ENCODE measurements around the gene TOX3. TPM values are rescaled to one million over a fixed set of nuclear protein-coding genes. Genes with fewer than 3 reads are reported as not detected.
A peak's percentile ranks its signal among the peaks of the same experiment; 100 is the strongest.

The TOX3 gene
- total RNA-seq, 1 donor from 2014 or later = 84.8 TPM

DNA sequence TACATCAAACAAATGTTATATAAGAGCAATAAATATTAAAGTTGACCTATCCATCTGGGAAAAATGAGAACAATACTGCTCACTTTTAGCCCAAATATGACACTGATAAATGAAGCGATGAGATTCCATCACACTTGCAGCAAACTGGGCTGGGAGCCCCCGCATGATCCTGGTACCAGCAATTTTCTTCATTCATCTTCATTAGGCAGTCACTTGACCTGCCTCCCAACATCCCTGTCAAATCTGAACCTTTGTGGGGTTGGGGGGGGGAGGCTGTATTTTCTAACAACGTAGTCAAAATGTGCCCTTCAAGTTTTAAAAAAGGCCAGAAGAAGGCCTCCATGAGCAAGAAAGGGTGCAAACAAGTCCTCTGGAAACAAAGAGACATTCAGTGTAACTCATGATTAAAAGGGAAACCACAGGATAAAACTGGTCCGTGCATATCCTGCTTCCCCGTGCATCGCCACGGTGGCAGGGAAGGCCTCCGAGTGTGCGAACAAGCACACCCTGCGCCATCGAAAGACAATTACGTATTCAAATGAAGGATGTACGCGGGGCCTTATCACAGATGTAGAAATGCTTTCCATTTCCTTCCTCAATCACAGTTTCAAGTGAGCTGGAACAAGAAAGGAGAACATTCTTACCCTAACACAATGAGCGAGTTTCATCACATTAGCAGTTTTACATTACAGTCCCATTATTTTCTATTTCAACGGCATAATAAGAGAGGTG, 48.4 kb downstream of the TOX3 start:
- TF ChIP-seq, protein P1, sequence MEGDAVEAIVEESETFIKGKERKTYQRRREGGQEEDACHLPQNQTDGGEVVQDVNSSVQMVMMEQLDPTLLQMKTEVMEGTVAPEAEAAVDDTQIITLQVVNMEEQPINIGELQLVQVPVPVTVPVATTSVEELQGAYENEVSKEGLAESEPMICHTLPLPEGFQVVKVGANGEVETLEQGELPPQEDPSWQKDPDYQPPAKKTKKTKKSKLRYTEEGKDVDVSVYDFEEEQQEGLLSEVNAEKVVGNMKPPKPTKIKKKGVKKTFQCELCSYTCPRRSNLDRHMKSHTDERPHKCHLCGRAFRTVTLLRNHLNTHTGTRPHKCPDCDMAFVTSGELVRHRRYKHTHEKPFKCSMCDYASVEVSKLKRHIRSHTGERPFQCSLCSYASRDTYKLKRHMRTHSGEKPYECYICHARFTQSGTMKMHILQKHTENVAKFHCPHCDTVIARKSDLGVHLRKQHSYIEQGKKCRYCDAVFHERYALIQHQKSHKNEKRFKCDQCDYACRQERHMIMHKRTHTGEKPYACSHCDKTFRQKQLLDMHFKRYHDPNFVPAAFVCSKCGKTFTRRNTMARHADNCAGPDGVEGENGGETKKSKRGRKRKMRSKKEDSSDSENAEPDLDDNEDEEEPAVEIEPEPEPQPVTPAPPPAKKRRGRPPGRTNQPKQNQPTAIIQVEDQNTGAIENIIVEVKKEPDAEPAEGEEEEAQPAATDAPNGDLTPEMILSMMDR (IDR thresholded peaks at IDR 0.05; ENCODE audit: unreplicated experiment) = no peak
- no peaks in the 10 kb centered on the region for H3K36me3 Mint-ChIP-seq (ENCODE audit: insufficient read depth)
- H3K9me3 Mint-ChIP-seq (ENCODE audit: low read depth) = no peaks in the 10 kb centered on the region
- peak overlapping the region; percentile 26 for H3K27ac Mint-ChIP-seq
- H3K4me1 Mint-ChIP-seq (ENCODE audit: low read depth) = peaks cover 72% of the 10 kb centered on the region
- no peak for DNase-seq (ENCODE audit: low spot score, unreplicated experiment)
- no peak overlapping the region for H3K4me3 Mint-ChIP-seq (ENCODE audit: low read depth)
- H3K27me3 Mint-ChIP-seq = no peaks in the 10 kb centered on the region

DNA sequence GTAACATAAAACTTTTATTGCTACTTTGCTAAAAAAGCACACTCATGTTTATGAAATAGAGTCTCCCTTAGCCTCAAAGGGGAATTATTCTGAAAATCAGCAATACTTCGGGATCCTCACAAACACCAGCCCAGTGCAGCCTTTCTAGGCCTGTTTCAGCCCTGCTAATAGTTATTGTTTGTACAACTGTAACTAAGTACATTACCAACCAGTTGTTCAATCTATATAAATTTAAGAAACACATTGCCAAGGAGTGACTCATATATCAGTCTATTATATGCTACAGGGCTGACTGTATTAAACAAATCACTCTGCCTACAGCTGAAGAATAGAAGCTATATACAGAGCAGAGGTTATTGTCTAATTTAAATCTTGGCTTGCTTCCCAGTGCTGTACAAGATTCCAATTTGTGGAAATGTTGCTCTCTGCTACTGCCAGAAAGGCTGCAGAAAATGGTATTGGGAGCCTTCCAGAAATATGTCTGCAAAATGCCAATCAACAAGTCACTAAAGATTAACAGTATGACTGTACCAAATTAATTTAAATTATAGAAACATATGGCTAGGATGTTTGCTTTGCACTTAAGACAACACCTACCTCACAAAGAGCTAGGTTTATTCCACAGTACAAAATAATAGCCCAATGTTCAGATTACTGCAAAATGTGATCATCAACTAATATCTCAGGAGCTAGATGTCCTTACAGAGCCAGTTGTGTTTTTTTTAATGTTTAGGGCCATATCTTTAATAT, 49.7 kb downstream of the TOX3 start:
- Mint-ChIP-seq H3K4me3 (ENCODE audit: low read depth) (peak overlapping the region; percentile 39), H3K4me1 (ENCODE audit: low read depth) (peaks cover 81% of the 10 kb centered on the region), H3K36me3 (ENCODE audit: insufficient read depth) (peaks cover 3% of the 10 kb centered on the region), H3K9me3 (ENCODE audit: low read depth) (no peaks in the 10 kb centered on the region), H3K27ac (peak overlapping the region; percentile 75), H3K27me3 (no peaks in the 10 kb centered on the region)
- TF ChIP-seq, protein P1 (IDR thresholded peaks at IDR 0.05; ENCODE audit: unreplicated experiment) = no peak
- no peak for DNase-seq (ENCODE audit: low spot score, unreplicated experiment)

DNA sequence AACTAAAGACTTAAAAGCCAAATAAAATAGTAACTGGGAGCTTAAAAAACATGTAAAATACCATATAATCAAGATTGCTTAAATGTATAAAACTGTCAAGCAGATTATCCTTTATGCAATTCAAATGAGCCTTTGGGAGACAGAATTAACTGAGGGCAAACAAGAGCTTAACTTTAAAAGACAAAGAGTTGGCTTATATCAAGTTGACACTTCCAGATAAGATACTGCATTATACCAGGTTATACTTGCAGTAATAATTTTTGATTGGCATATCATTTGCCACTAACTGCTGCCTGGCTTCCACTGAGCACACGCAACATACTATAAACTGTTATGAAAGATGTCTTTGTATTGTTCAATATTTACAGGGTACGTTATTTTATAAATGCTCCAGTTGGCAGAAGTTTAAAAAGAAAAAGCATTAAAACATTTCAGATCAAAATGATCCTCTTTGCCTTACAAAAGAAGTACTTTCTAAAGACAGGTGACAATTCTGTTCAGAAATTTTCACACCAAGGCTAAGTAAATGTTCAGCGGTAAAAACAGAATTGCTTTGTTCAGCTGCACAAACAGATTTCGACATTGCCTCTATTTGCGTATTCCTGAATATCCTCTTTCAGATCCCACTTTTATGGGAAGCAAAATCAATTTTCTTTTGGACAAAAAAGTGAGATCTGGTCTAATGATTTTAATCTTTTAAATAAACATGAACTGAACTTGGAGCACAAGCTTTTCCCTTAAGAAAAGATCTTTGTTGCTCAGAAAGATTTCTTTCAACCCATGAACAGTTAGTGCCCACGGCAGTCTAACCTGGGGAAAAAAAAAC, 50.7 kb downstream of the TOX3 start:
- DNase-seq (ENCODE audit: low spot score, unreplicated experiment) = no peak
- peaks cover 5% of the 10 kb centered on the region for H3K36me3 Mint-ChIP-seq (ENCODE audit: insufficient read depth)
- H3K4me3 Mint-ChIP-seq (ENCODE audit: low read depth) = peak overlapping the region; percentile 5
- peaks cover 78% of the 10 kb centered on the region for H3K4me1 Mint-ChIP-seq (ENCODE audit: low read depth)
- H3K27ac Mint-ChIP-seq = peak overlapping the region; percentile 87
- TF ChIP-seq, protein P1 (IDR thresholded peaks at IDR 0.05; ENCODE audit: unreplicated experiment) = no peak
- H3K9me3 Mint-ChIP-seq (ENCODE audit: low read depth) = no peaks in the 10 kb centered on the region
- no peaks in the 10 kb centered on the region for H3K27me3 Mint-ChIP-seq

DNA sequence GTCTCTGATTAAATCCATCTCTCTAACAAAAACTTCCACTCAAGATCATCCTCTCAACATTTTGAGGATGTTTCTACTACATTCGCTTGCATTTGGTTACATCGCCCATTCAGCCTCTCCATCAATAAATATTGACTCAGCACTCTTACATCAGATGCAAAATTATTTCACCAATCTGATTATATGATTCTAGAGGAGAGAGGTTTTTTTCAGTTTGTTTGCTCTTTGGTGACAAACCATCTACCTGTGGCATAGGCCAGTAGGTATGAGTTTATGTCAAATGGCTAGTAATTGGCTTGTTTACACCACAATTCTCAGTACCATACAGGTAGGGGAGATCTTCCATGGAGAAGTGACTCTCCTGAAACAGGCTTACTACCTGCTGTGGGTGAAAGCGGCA, 52.3 kb downstream of the TOX3 start:
- H3K27ac Mint-ChIP-seq = no peak overlapping the region
- TF ChIP-seq, protein P1 (IDR thresholded peaks at IDR 0.05; ENCODE audit: unreplicated experiment) = no peak
- no peak overlapping the region for H3K4me3 Mint-ChIP-seq (ENCODE audit: low read depth)
- no peaks in the 10 kb centered on the region for H3K27me3 Mint-ChIP-seq
- H3K9me3 Mint-ChIP-seq (ENCODE audit: low read depth) = peaks cover 3% of the 10 kb centered on the region
- H3K36me3 Mint-ChIP-seq (ENCODE audit: insufficient read depth) = peaks cover 9% of the 10 kb centered on the region
- no peak for DNase-seq (ENCODE audit: low spot score, unreplicated experiment)
- peaks cover 75% of the 10 kb centered on the region for H3K4me1 Mint-ChIP-seq (ENCODE audit: low read depth)

DNA sequence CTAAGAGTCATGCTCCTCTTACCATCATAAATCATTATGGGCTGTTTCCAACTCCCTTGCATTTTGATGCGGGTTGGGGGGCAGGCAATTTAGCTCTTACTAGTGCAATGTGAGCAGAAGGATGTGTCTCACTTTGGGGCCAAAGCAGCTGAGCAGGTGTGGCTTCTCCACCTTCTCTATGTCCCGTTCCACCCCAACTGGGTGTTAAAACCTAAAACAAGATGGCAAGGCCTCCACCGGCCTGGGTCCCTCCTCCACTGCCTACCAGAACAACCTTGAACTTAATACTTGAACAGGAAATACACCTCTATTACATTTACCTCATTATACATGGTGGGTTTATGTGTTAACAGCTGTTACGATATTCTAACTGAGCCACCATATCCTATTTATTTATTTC, 52.8 kb downstream of the TOX3 start:
- Mint-ChIP-seq H3K9me3 (ENCODE audit: low read depth) (peaks cover 3% of the 10 kb centered on the region), H3K36me3 (ENCODE audit: insufficient read depth) (peaks cover 9% of the 10 kb centered on the region), H3K4me3 (ENCODE audit: low read depth) (no peak overlapping the region), H3K27me3 (no peaks in the 10 kb centered on the region), H3K4me1 (ENCODE audit: low read depth) (peaks cover 70% of the 10 kb centered on the region), H3K27ac (peak overlapping the region; percentile 30)
- TF ChIP-seq, protein P1 (IDR thresholded peaks at IDR 0.05; ENCODE audit: unreplicated experiment) = no peak
- no peak for DNase-seq (ENCODE audit: low spot score, unreplicated experiment)
